ENCODE measurements around the gene PTPRD.

PTPRD gene

DNA sequence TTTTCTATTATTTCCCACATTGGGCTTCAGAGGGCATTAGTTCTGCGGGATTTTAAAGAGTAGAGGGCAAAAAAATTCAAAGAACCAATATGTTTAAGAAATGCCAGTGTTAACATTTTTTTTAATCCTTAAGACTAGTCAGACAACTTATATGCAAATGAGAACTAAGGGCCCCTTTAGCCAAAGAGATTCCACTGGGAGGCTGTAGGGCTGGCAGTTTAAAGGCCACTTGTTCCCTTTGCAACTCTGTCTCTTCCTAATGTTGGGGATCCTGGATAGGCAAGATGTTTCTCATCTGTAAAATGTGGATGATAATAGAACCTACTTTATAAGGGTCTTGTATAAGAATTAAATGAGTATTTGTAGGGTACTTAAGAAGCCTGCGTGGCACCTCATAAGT lies 1395.9 kb downstream of the PTPRD start:
- FAIRE-seq (no peak), DNase-seq (ENCODE audit: insufficient read length) (no peak)
- TF ChIP-seq TAF1 (IDR thresholded peaks at IDR 0.05; ENCODE audit: borderline replicate concordance, low read depth, low read length) (no peak), POLR2AphosphoS5 (IDR thresholded peaks at IDR 0.05; ENCODE audit: low read depth, low read length) (no peak), POLR2A (IDR thresholded peaks at IDR 0.05; ENCODE audit: low read depth, low read length) (no peak)

DNA sequence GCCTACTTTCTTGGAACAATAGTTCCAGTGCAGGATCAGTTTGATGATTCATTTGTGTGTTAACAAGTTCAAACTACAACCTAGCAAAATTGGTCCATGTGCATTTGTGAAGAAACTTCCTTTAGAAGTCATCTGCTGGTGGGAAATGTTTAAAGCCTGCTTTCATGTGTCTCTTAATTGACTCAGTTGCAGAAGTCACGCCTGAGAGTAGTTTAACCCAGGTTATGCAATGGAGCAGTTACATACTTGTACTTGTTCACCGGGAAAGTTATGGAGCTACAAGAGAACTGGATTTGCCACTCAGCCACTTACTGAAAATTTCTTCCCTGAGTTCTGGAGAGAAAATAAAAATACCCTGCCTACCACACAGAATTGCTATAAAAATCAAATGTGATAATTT lies 1397.8 kb downstream of the PTPRD start:
- no peak for FAIRE-seq
- TF ChIP-seq POLR2A (IDR thresholded peaks at IDR 0.05; ENCODE audit: low read depth, low read length) (no peak), TAF1 (IDR thresholded peaks at IDR 0.05; ENCODE audit: borderline replicate concordance, low read depth, low read length) (no peak), POLR2AphosphoS5 (IDR thresholded peaks at IDR 0.05; ENCODE audit: low read depth, low read length) (no peak)
- no peak for DNase-seq (ENCODE audit: insufficient read length)

DNA sequence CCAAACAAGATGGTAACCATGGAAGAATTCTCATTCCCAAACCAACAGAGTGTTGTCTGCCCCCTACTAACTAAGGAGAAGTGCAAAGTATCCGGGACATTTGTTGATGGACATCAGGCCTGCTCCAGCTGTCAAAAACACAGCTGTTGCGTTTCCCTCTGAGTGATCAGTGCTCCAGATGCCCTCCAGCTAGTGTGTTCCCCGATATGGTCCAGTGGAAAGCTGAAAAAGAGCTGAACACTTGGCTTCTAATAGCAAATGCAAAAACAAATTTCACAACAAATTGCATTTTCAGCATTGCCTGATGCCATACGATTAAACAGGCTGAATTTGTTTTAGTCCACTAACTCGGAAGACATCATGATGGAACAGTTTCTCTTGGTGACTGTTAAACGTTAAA lies 1398.7 kb downstream of the PTPRD start:
- no peak for TF ChIP-seq POLR2A (IDR thresholded peaks at IDR 0.05; ENCODE audit: low read depth, low read length)
- TF ChIP-seq POLR2AphosphoS5 (IDR thresholded peaks at IDR 0.05; ENCODE audit: low read depth, low read length) = no peak
- no peak for TF ChIP-seq TAF1 (IDR thresholded peaks at IDR 0.05; ENCODE audit: borderline replicate concordance, low read depth, low read length)
- DNase-seq (ENCODE audit: insufficient read length) (no peak), FAIRE-seq (no peak)

DNA sequence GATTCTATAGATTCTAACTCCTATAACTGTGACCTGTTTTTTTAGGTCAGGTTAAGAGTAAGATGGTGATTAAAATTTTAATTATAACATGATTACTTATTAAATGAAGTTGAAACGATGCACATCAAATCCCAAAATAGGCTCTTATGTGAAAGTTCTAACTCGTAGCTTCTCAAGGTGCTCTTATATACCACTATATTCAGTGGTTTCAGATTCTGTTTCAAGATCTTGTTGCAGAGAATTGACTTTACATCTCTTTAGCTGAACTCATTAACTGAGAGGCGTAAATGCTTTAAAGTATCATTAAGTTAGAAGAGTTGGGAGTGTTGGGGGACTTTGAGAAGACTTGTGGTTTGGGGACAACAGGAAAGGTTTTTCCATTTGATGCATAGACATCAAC lies 1399.8 kb downstream of the PTPRD start:
- DNase-seq (ENCODE audit: insufficient read length) = no peak
- TF ChIP-seq POLR2A (IDR thresholded peaks at IDR 0.05; ENCODE audit: low read depth, low read length) = no peak
- TF ChIP-seq POLR2AphosphoS5 (IDR thresholded peaks at IDR 0.05; ENCODE audit: low read depth, low read length) = no peak
- TF ChIP-seq TAF1 (IDR thresholded peaks at IDR 0.05; ENCODE audit: borderline replicate concordance, low read depth, low read length) = no peak
- no peak for FAIRE-seq

DNA sequence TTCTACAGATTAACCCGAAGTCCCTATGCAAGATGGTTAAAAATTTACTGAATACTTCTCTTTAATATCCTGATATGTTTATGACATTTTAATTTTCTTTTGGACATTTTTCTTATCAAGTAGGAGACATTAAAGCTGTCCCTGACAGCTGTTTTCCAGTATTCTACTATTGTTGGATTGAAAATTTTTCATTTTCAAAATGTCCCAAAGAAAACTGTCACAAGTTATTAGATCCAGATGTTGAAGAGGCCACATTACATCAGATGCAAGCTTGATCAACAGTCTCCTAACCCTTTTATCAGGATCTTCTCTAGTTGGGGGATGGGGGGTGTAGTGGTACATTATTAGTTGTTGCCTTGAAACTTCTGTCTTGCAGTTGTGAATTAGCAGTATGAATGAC lies 1410.5 kb downstream of the PTPRD start:
- DNase-seq (ENCODE audit: insufficient read length) (no peak), FAIRE-seq (no peak)
- TF ChIP-seq POLR2A (IDR thresholded peaks at IDR 0.05; ENCODE audit: low read depth, low read length) (no peak), POLR2AphosphoS5 (IDR thresholded peaks at IDR 0.05; ENCODE audit: low read depth, low read length) (no peak), TAF1 (IDR thresholded peaks at IDR 0.05; ENCODE audit: borderline replicate concordance, low read depth, low read length) (no peak)

DNA sequence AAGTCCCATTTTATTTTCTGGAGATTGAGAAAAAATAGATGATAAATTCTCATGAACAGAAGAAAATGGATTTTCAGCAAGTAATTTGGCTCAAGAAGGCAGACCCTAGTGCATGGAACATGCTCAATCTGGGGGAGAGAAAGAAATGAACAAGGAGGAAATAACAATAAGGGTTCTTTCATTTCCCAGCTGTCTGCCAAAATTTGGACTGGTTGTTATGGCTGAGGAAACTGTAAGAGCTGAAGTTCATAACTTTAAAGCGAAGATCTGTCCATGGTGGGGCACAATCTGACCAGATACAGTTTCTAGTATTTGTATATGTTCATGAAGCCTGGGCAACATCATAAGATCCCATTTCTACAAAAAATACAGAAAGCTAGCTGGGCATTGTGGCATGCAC lies 1426.7 kb downstream of the PTPRD start:
- DNase-seq (ENCODE audit: insufficient read length) (no peak), FAIRE-seq (no peak)
- TF ChIP-seq POLR2AphosphoS5 (IDR thresholded peaks at IDR 0.05; ENCODE audit: low read depth, low read length) = no peak
- no peak for TF ChIP-seq POLR2A (IDR thresholded peaks at IDR 0.05; ENCODE audit: low read depth, low read length)
- TF ChIP-seq TAF1 (IDR thresholded peaks at IDR 0.05; ENCODE audit: borderline replicate concordance, low read depth, low read length) = no peak

DNA sequence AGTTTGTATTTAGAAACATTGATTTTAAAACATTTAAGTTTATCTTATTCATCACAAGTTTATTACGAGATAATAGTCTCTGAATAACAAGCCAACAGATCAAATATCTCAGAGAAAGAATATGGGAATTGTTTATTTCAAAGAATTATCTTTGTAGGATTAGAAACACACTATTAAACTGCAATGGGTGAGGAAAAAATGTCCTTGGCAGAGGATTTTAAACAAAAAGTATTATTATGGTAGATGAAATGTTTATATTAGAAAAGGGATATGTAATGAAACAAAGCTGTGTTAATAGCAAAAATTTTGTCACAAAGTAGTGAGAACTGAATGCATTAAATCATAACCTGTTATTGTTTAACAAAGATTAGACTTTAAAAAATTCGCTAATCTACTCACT lies 1430.4 kb downstream of the PTPRD start:
- TF ChIP-seq TAF1 (IDR thresholded peaks at IDR 0.05; ENCODE audit: borderline replicate concordance, low read depth, low read length) (no peak), POLR2AphosphoS5 (IDR thresholded peaks at IDR 0.05; ENCODE audit: low read depth, low read length) (no peak), POLR2A (IDR thresholded peaks at IDR 0.05; ENCODE audit: low read depth, low read length) (no peak)
- FAIRE-seq (no peak), DNase-seq (ENCODE audit: insufficient read length) (no peak)

DNA sequence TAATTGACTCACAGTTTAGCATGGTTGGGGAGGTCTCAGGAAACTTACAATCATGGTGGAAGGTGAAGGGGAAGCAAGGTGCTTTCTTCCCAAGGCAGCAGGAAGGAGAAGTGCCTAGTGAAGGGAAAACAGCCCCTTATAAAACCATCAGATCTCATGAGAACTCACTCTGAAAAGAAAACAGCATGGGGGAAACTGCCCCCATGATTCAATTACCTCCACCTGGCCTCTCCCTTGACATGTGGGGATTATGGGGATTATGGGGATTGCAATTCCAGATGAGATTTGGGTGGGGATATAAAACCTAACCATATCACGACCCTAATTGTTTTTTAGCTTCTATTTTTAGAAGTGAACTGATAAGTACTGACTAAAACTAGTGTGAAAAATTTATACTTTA lies 1435.7 kb downstream of the PTPRD start:
- DNase-seq (ENCODE audit: insufficient read length) = no peak
- TF ChIP-seq POLR2AphosphoS5 (IDR thresholded peaks at IDR 0.05; ENCODE audit: low read depth, low read length) (no peak), TAF1 (IDR thresholded peaks at IDR 0.05; ENCODE audit: borderline replicate concordance, low read depth, low read length) (no peak), POLR2A (IDR thresholded peaks at IDR 0.05; ENCODE audit: low read depth, low read length) (no peak)
- FAIRE-seq = no peak

DNA sequence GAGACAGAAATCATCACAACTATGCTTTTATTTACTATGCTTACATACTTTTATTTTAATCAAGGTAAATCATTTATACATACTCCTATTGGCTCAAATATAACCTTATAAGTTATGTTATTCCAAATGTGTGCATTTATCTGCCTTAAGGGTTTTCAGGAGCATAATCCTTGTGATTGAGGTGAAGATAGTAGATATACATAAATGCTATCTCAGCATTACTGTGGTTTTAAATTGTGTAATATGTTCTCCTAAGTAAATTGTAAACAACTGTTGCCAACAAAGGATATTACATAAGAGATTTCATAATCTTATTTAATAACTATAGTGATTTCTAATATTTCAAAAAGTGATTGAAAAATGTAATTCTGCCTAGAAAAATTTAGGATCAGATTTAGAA lies 1438.4 kb downstream of the PTPRD start:
- FAIRE-seq = no peak
- no peak for TF ChIP-seq POLR2AphosphoS5 (IDR thresholded peaks at IDR 0.05; ENCODE audit: low read depth, low read length)
- no peak for TF ChIP-seq TAF1 (IDR thresholded peaks at IDR 0.05; ENCODE audit: borderline replicate concordance, low read depth, low read length)
- no peak for DNase-seq (ENCODE audit: insufficient read length)

DNA sequence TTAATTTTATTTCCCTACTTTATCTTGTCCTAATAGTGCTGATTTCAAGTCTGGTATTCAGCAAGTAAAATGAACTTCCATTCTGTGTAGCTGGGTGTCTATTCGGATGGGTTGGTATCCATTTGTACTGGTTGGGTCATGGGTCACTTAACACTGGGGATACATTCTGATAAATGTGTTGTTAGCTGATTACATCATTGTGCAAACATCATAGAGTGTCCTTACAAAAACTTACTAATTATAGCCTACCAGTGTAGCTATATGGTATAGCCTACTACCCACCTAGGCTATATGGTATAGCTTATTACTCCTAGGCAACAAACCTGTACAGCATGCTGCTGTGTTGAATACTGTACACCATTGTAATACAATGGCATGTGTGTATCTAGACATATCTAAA lies 1439.5 kb downstream of the PTPRD start:
- DNase-seq (ENCODE audit: insufficient read length) (no peak), FAIRE-seq (no peak)

DNA sequence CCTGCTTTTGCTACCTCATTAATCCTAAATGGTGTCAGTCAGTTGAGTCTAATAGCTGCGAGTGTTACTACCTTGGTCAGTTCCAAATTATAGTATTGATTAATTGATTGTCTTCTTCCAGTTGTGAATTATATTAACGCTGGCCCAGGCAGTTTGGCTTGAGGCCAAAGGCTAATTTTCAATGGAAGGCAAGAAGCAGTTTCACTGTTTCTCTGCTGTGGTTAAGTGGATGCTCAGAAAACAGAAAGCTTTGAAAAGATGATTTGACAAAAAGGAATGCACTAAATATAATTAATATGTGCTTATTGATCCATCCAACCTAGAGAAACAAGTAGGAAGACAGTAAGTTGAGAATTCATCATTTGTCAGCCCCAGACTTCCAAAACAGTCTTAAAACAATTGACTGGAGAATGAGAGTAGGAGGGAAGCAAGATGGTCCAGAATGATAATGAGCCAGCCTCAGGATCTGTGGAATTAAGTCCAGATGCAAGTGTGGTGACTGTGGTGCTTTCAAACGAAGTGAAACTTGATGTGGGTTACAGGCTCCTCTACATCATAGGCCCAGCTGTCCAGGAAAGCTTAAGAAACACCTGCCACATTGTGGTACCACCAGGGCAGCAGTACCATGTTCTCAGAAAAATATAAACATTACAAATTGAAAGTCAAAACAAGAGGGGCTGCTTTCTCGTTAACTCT lies 1442.2 kb downstream of the PTPRD start:
- TF ChIP-seq POLR2AphosphoS5 (IDR thresholded peaks at IDR 0.05; ENCODE audit: low read depth, low read length) (no peak), POLR2A (IDR thresholded peaks at IDR 0.05; ENCODE audit: low read depth, low read length) (no peak), TAF1 (IDR thresholded peaks at IDR 0.05; ENCODE audit: borderline replicate concordance, low read depth, low read length) (no peak)
- DNase-seq (ENCODE audit: insufficient read length) = no peak
- FAIRE-seq = no peak

More for the DNA sequence above, 1439.5 kb downstream of the PTPRD start:
- TF ChIP-seq TAF1 (IDR thresholded peaks at IDR 0.05; ENCODE audit: borderline replicate concordance, low read depth, low read length) (no peak), POLR2A (IDR thresholded peaks at IDR 0.05; ENCODE audit: low read depth, low read length) (no peak), POLR2AphosphoS5 (IDR thresholded peaks at IDR 0.05; ENCODE audit: low read depth, low read length) (no peak)

DNA sequence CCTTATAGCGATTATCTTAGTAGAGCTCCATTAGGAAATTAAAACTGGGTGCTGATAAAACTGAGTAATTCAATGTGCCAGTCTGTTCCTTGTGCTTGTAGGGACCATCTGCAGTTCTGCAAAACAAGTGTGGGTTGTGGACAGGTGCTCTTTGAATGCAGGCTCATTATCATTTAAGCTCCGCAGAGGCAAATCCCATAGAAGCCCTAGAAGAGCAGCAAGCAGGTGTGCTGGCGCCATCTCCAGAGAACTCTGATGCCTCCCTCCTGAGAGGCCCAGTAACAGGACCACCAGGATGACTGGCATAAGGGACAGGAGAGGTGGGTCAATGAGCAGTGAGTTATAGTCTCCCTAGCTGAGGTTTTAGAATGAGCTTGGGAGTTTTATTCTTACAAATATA lies 1470.8 kb downstream of the PTPRD start:
- DNase-seq (ENCODE audit: insufficient read length) (no peak), FAIRE-seq (no peak)
- TF ChIP-seq TAF1 (IDR thresholded peaks at IDR 0.05; ENCODE audit: borderline replicate concordance, low read depth, low read length) (no peak), POLR2AphosphoS5 (IDR thresholded peaks at IDR 0.05; ENCODE audit: low read depth, low read length) (no peak), POLR2A (IDR thresholded peaks at IDR 0.05; ENCODE audit: low read depth, low read length) (no peak)

Measured in GM12892 (cell line).